Measurements from ENCODE around the gene GCN1. TPM values are rescaled to one million over a fixed set of nuclear protein-coding genes. Genes with fewer than 3 reads are reported as not detected.

GCN1 gene
- total RNA-seq, 2 experiments from 2014 or later = 217 to 343 TPM

DNA sequence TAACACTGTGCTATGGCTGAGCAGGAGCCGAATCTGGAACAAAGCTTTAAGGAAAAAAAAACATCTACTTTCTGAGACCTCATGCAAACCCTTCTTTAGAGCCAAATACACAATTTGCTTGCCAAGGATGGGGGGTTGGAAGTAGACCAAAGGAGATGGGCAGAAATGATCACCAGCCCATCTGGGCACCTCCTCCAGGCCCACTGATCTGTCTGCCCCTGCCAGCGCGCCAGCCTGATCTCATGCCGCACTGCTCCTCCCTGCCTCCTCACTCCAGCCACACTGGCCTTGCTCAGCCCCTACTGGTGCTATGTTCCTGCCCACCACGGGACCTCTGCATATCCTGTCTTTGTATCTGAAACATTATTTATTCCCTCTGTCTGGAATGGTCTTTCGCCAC is 53.2 kb downstream of the GCN1 start:
- intact Hi-C loops (cut with micrococcal nuclease; ENCODE audit: unreplicated experiment) = no loop called here

DNA sequence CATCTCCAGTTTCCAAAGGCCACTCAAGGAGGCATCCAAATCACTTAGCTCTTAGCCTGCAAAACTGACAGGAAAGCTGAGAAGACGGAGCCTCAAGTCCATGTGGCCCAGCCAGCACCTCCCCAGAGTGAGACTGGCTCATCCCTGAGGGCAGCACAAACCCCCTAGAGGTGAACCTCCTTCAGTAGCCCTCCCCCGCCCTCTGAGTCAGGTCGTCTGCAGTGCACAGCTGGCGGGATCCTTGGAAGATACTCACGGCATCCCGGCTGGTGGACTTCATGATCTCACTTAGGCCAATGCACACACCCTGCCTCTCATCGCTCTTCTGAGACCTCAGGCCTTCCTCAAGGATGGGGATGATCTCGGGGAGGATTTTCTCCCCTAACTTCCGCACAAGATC is 53.9 kb downstream of the GCN1 start:
- ChIA-PET CTCF (ENCODE audit: unreplicated experiment) (no interaction called here), POLR2A (no interaction called here)
- intact Hi-C loops (cut with micrococcal nuclease; ENCODE audit: unreplicated experiment) = no loop called here
- H3K36me3 ChIP-seq (ENCODE audit: insufficient read depth, low read length) = peaks cover 100% of the 10 kb centered on the region
- H2AFZ ChIP-seq (ENCODE audit: low read length) = no peak overlapping the region
- TF ChIP-seq, protein P1, sequence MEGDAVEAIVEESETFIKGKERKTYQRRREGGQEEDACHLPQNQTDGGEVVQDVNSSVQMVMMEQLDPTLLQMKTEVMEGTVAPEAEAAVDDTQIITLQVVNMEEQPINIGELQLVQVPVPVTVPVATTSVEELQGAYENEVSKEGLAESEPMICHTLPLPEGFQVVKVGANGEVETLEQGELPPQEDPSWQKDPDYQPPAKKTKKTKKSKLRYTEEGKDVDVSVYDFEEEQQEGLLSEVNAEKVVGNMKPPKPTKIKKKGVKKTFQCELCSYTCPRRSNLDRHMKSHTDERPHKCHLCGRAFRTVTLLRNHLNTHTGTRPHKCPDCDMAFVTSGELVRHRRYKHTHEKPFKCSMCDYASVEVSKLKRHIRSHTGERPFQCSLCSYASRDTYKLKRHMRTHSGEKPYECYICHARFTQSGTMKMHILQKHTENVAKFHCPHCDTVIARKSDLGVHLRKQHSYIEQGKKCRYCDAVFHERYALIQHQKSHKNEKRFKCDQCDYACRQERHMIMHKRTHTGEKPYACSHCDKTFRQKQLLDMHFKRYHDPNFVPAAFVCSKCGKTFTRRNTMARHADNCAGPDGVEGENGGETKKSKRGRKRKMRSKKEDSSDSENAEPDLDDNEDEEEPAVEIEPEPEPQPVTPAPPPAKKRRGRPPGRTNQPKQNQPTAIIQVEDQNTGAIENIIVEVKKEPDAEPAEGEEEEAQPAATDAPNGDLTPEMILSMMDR (conservative IDR thresholded peaks at IDR 0.05; ENCODE audit: low read length) = no peak
- no peak for TF ChIP-seq EZH2phosphoT487 (IDR thresholded peaks at IDR 0.05; ENCODE audit: borderline replicate concordance, low read depth, low read length)
- no peaks in the 10 kb centered on the region for H3K79me2 ChIP-seq (ENCODE audit: insufficient read depth, low read depth, low read length)
- H4K20me1 ChIP-seq (ENCODE audit: insufficient read depth, low read length) = no peaks in the 10 kb centered on the region
- no peak for DNase-seq (ENCODE audit: low spot score)
- H3K9me2 ChIP-seq (ENCODE audit: insufficient read depth, low read length) = no peaks in the 10 kb centered on the region
- no peak overlapping the region for H3K4me2 ChIP-seq (ENCODE audit: low read length)
- H3K4me3 ChIP-seq (ENCODE audit: low read depth, low read length, poor library complexity, severe bottlenecking) = no peak overlapping the region
- H3K4me1 ChIP-seq (ENCODE audit: insufficient read depth, low read length, poor library complexity, severe bottlenecking) = no peaks in the 10 kb centered on the region
- no TSS peak for BruUV-seq (replicated peaks)
- no peaks in the 10 kb centered on the region for H3K9me3 ChIP-seq (ENCODE audit: low read length)
- no peak overlapping the region for H3K27ac ChIP-seq (ENCODE audit: low read depth, low read length, poor library complexity, severe bottlenecking)

More for the DNA sequence above, 53.2 kb downstream of the GCN1 start:
- CTCF ChIA-PET (ENCODE audit: unreplicated experiment) = no interaction called here
- no peaks in the 10 kb centered on the region for H3K9me2 ChIP-seq (ENCODE audit: insufficient read depth, low read length)
- TF ChIP-seq, protein P1 (conservative IDR thresholded peaks at IDR 0.05; ENCODE audit: low read length) = no peak
- TF ChIP-seq EZH2phosphoT487 (IDR thresholded peaks at IDR 0.05; ENCODE audit: borderline replicate concordance, low read depth, low read length) = no peak
- POLR2A ChIA-PET = interaction anchor here (1.1 kb wide), 1 partner anchor 27 kb away, joined by 3 read pairs; no protein-coding TSS in a partner anchor
- H3K4me1 ChIP-seq (ENCODE audit: insufficient read depth, low read length, poor library complexity, severe bottlenecking) = no peaks in the 10 kb centered on the region
- TSS peak; percentile 23 for BruUV-seq (replicated peaks)
- H3K36me3 ChIP-seq (ENCODE audit: insufficient read depth, low read length) = peaks cover 100% of the 10 kb centered on the region
- no peaks in the 10 kb centered on the region for H3K9me3 ChIP-seq (ENCODE audit: low read length)
- H3K27ac ChIP-seq (ENCODE audit: low read depth, low read length, poor library complexity, severe bottlenecking) = no peak overlapping the region
- no peak overlapping the region for H2AFZ ChIP-seq (ENCODE audit: low read length)
- H3K4me2 ChIP-seq (ENCODE audit: low read length) = no peak overlapping the region
- no peaks in the 10 kb centered on the region for H4K20me1 ChIP-seq (ENCODE audit: insufficient read depth, low read length)
- DNase-seq (ENCODE audit: low spot score) = no peak
- no peak overlapping the region for H3K4me3 ChIP-seq (ENCODE audit: low read depth, low read length, poor library complexity, severe bottlenecking)
- no peaks in the 10 kb centered on the region for H3K79me2 ChIP-seq (ENCODE audit: insufficient read depth, low read depth, low read length)

DNA sequence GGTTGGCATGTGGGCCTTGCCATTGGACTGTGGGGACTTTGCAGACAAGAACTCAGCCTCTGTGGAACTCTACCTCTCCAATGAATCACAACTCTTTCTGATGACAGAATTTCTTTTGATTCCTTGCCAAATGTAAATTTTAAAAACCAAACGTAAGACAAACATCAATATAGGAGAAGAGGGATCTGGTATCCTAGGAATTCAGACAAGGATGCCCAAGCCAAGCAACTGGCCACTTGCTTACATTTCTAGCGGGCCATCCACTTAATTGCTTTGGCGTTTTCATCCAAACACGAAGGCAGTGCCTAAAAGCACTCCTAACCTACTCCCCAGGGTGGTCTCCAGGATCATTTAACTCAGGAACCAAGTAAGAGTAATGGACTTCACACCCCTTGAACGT is 54.6 kb downstream of the GCN1 start:
- Histone ChIP-seq H4K20me1 (ENCODE audit: insufficient read depth, low read length) (no peaks in the 10 kb centered on the region), H2AFZ (ENCODE audit: low read length) (no peak overlapping the region), H3K9me3 (ENCODE audit: low read length) (no peaks in the 10 kb centered on the region), H3K79me2 (ENCODE audit: insufficient read depth, low read depth, low read length) (no peaks in the 10 kb centered on the region), H3K4me3 (ENCODE audit: low read depth, low read length, poor library complexity, severe bottlenecking) (no peak overlapping the region), H3K4me2 (ENCODE audit: low read length) (no peak overlapping the region), H3K9me2 (ENCODE audit: insufficient read depth, low read length) (no peaks in the 10 kb centered on the region), H3K27ac (ENCODE audit: low read depth, low read length, poor library complexity, severe bottlenecking) (no peak overlapping the region), H3K4me1 (ENCODE audit: insufficient read depth, low read length, poor library complexity, severe bottlenecking) (no peaks in the 10 kb centered on the region), H3K36me3 (ENCODE audit: insufficient read depth, low read length) (peaks cover 100% of the 10 kb centered on the region)
- ChIA-PET CTCF (ENCODE audit: unreplicated experiment) (no interaction called here), POLR2A (no interaction called here)
- intact Hi-C loops (cut with micrococcal nuclease; ENCODE audit: unreplicated experiment) = no loop called here
- no TSS peak for BruUV-seq (replicated peaks)
- no peak for DNase-seq (ENCODE audit: low spot score)
- TF ChIP-seq EZH2phosphoT487 (IDR thresholded peaks at IDR 0.05; ENCODE audit: borderline replicate concordance, low read depth, low read length) = no peak
- TF ChIP-seq, protein P1 (conservative IDR thresholded peaks at IDR 0.05; ENCODE audit: low read length) = no peak

Measured in OCI-LY7 (cell line).